HepG2 (cell line): Measurements from ENCODE around the gene SLC23A2. TPM values are rescaled to one million over a fixed set of nuclear protein-coding genes. Genes with fewer than 3 reads are reported as not detected.
A peak's percentile ranks its signal among the peaks of the same experiment; 100 is the strongest.

Experiments used
- ATAC-seq: fragments of 200-7000 bp; cut with Tn5 transposase; 3 replicates; pipeline ENCODE4 v1.9.1; 2020; ENCODE audit warnings: mild to moderate bottlenecking, moderate library complexity
- BruUV-seq: library from RNA; stranded (reverse); fragments of 400-500 nt; replicated peaks from 2 replicates; lab custom pipeline; 2021; lab: Mats Ljungman, UMichigan
- CTCF ChIA-PET: fragments of 300-600 bp; formaldehyde crosslinking; extraction: SDS; loops from one replicate; lab custom pipeline; 2021; ENCODE audit warnings: low total read pairs, inconsistent platforms, low intra/inter-chr PET ratio; lab: Yijun Ruan, JAX
- POLR2A ChIA-PET: fragments of 350-600 bp; sonication (Branson Sonifier 250); formaldehyde crosslinking; loops from one replicate; lab custom pipeline; 2020; ENCODE audit warnings: antibody characterized with exemption, inconsistent platforms; lab: Yijun Ruan, JAX
- DNase-seq: peaks from one replicate; pipeline ENCODE4 v3.0.0-alpha.2; 2015; ENCODE audit warnings: low spot score
- FAIRE-seq: peaks from 3 replicates; lab custom pipeline; 2011; peaks lifted over from hg19 to GRCh38; lab: Jason Lieb, UNC
- H2AFZ ChIP-seq: one replicate; pipeline ENCODE4 v1.6.1; 2011; ENCODE audit warnings: low read length, inconsistent platforms
- H3K27ac ChIP-seq: fragments of 300-600 bp; 3 replicates; pipeline ENCODE4 v1.8.0; 2011; ENCODE audit warnings: mixed run types, mild to moderate bottlenecking, mixed read lengths, low read length, inconsistent platforms; ENCODE audit not compliant: insufficient read depth; ENCODE audit errors: extremely low read length
- H3K27me3 ChIP-seq, 2 experiments: fragments of 200-600 bp in 1 of 2; 2 replicates in 1 of 2; 3 replicates in 1 of 2; pipeline versions ENCODE4 v1.6.0 to v1.8.0; 2011; ENCODE audit warnings: low read length in 2 of 2, mild to moderate bottlenecking in 2 of 2, moderate library complexity in 2 of 2, inconsistent platforms in 1 of 2; ENCODE audit not compliant: insufficient read depth in 2 of 2, control insufficient read depth in 1 of 2
- H3K36me3 ChIP-seq, 2 experiments: fragments of 200-600 bp in 1 of 2; replicated peaks in 1 of 2; 2 replicates in 1 of 2; 3 replicates in 1 of 2; pipeline versions ENCODE4 v1.5.1 to v1.8.0; 2011; ENCODE audit warnings: low read length in 2 of 2, inconsistent platforms in 1 of 2; ENCODE audit not compliant: insufficient read depth in 2 of 2, control insufficient read depth in 1 of 2
- H3K4me1 ChIP-seq: 2 replicates; pipeline ENCODE4 v1.5.1; 2012; ENCODE audit warnings: low read length, inconsistent platforms; ENCODE audit not compliant: insufficient read depth
- H3K4me2 ChIP-seq: 2 replicates; pipeline ENCODE4 v1.6.0; 2011; ENCODE audit warnings: low read depth, low read length, inconsistent platforms
- H3K4me3 ChIP-seq, 3 experiments: fragments of 200-600 bp in 1 of 3; sonication (generic), shearing (Covaris generic) in 1 of 3; replicated peaks in 1 of 3; 2 replicates each; pipeline ENCODE4 v1.5.1; 2011 to 2016; ENCODE audit warnings: low read length in 3 of 3, inconsistent platforms in 2 of 3, low read depth in 2 of 3, mild to moderate bottlenecking in 2 of 3, control low read depth in 1 of 3, mixed read lengths in 1 of 3; ENCODE audit not compliant: insufficient read depth in 1 of 3
- H3K79me2 ChIP-seq: one replicate; pipeline ENCODE4 v1.6.1; 2011; ENCODE audit warnings: low read length, inconsistent platforms; ENCODE audit not compliant: insufficient read depth
- H3K9ac ChIP-seq: 2 replicates; pipeline ENCODE4 v1.6.0; 2011; ENCODE audit warnings: mild to moderate bottlenecking, low read depth, low read length, inconsistent platforms; ENCODE audit not compliant: insufficient read depth
- H3K9me3 ChIP-seq: 2 replicates; pipeline ENCODE4 v1.5.1; 2012; ENCODE audit warnings: mild to moderate bottlenecking, low read length
- H4K20me1 ChIP-seq: 2 replicates; pipeline ENCODE4 v1.6.0; 2011; ENCODE audit warnings: inconsistent platforms, mild to moderate bottlenecking, low read length, moderate library complexity; ENCODE audit not compliant: insufficient read depth
- CTCF ChIP-seq: sonication (generic); formaldehyde crosslinking; IDR thresholded peaks from 2 replicates; pipeline ENCODE4 v1.5.0; 2020; ENCODE audit warnings: mild to moderate bottlenecking, missing genetic modification reagents, moderate library complexity
- HBP1 ChIP-seq: IDR thresholded peaks from 2 replicates; pipeline ENCODE4 v1.6.1; 2016; ENCODE audit warnings: low read depth, control low read depth
- JARID2 ChIP-seq: sonication (generic); formaldehyde crosslinking; IDR thresholded peaks from 2 replicates; pipeline ENCODE4 v1.8.1; 2023; ENCODE audit warnings: missing genetic modification reagents, inconsistent platforms; ENCODE audit not compliant: insufficient replicate concordance
- MED13 ChIP-seq: sonication (generic); formaldehyde crosslinking; IDR thresholded peaks from 2 replicates; pipeline ENCODE4 v1.5.0; 2020; ENCODE audit warnings: missing genetic modification reagents
- SIN3B ChIP-seq: fragments of 150-350 bp; IDR thresholded peaks from 2 replicates; pipeline ENCODE4 v1.6.1; 2014; ENCODE audit warnings: low read length
- SNAPC4 ChIP-seq: sonication (generic); formaldehyde crosslinking; IDR thresholded peaks from 2 replicates; pipeline ENCODE4 v1.4.0; 2020; ENCODE audit warnings: mild to moderate bottlenecking, missing genetic modification reagents
- STAG1 ChIP-seq: sonication (generic); formaldehyde crosslinking; IDR thresholded peaks from 2 replicates; pipeline ENCODE4 v1.4.0; 2020; ENCODE audit warnings: missing genetic modification reagents
- ZNF614 ChIP-seq: IDR thresholded peaks from 2 replicates; pipeline ENCODE4 v1.6.1; 2018; ENCODE audit warnings: missing biosample characterization, missing genetic modification reagents, inconsistent platforms, borderline replicate concordance
- ZNF619 ChIP-seq: sonication (generic); formaldehyde crosslinking; IDR thresholded peaks from 2 replicates; pipeline ENCODE4 v1.4.0; 2020; ENCODE audit warnings: mild to moderate bottlenecking, missing genetic modification reagents
- ZNF841 ChIP-seq: sonication (generic); formaldehyde crosslinking; IDR thresholded peaks from 2 replicates; pipeline ENCODE4 v1.8.1; 2023; ENCODE audit warnings: missing genetic modification reagents, borderline replicate concordance
- WGBS: methylation state at CpG from one replicate; pipeline ENCODE4 v1.1.6; 2017; ENCODE audit warnings: low lambda C conversion rate; 5-methylcytosine and 5-hydroxymethylcytosine counted together
- in situ Hi-C: cut with HindIII; loops from 2 replicates; pipeline ENCODE4 v1.10.0; 2017; ENCODE audit warnings: low pct_unique_long_range_greater_than_20kb; ENCODE audit not compliant: extremely low pct_ligation_motif_present
- intact Hi-C: fragments of 100-400 bp; cut with micrococcal nuclease; formaldehyde crosslinking; loops from one replicate; pipeline ENCODE4 v1.10.0; 2022; ENCODE audit not compliant: unreplicated experiment
- polyA plus RNA-seq, 8 experiments: library from polyadenylated mRNA; depleted of rRNA in 3 of 8; stranded (reverse) in 7 of 8; unstranded in 1 of 8; fragments of >200 nt; fragmentation: Illumina TruSeq in 4 of 8; extraction: Trizol in 4 of 8; gene quantifications; 2 replicates each; pipeline versions ENCODE4 v1.2.1 to v1.2.3, GENCODE V29; 2011 to 2016; ENCODE audit warnings: low read depth in 4 of 8, missing spikeins in 1 of 8, mixed read lengths in 1 of 8; ENCODE audit not compliant: insufficient read depth in 1 of 8
- total RNA-seq, 5 experiments: library from RNA; depleted of rRNA; stranded (reverse); fragments of >200 nt; fragmentation: Illumina TruSeq; extraction: Trizol; gene quantifications; 2 replicates each; pipeline ENCODE4 v1.2.3, GENCODE V29; 2016; ENCODE audit warnings: low read depth in 1 of 5
- TF ChIP-seq, protein P1 (sequence below): sonication (generic); formaldehyde crosslinking; IDR thresholded peaks from 2 replicates; pipeline ENCODE4 v1.5.0; 2020; ENCODE audit warnings: missing genetic modification reagents, mild to moderate bottlenecking, borderline replicate concordance
- TF ChIP-seq, protein P2 (sequence below): IDR thresholded peaks from 2 replicates; pipeline ENCODE4 v1.6.1; 2016; ENCODE audit warnings: mild to moderate bottlenecking, missing biosample characterization, missing genetic modification reagents

The SLC23A2 gene
- total and polyA plus RNA-seq, 2 of the 13 experiments (the other 11 are each of a cell fraction or from before 2014, with no cell fraction given): 42.2 to 51.2 TPM

DNA sequence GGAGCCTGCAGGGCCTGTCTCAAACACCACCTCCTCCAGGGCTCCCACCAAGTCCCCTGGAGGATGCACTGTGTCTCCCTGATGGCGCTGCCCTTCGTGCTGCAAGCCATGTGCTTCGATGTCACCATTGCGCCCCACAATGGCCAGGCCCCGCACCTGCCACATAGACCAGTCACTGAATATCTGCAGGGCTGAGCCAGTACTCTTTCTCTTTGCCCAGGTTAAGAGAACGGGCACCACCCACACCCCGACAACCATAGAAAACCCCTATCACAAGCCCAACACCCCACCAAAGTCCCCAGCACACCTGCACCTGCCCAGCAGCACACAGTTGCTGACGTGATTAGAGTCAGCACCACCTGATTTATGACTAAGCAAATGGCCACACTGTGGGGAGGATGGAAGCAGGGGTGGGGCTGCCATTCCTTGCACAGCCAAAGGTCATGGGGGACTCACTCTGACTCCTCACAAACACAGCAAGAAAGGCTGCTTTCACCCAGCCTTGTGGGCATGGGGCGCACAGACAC, 104.3 kb downstream of the SLC23A2 start:
- DNase-seq: no peak
- no TSS peak for BruUV-seq
- 95% methylated on average over 9 of the region's 9 CpGs for WGBS
- no peak overlapping the region for H3K9ac ChIP-seq
- H3K27ac ChIP-seq: no peak overlapping the region
- no peaks in the 10 kb centered on the region for H3K27me3 ChIP-seq
- no peak overlapping the region for H2AFZ ChIP-seq
- no peaks in the 10 kb centered on the region for H3K9me3 ChIP-seq
- intact Hi-C loops: no loop called here
- peaks cover 15% of the 10 kb centered on the region; the same call in 1 of the 2 replicates for H3K4me1 ChIP-seq
- ChIA-PET CTCF (no interaction called here), POLR2A (no interaction called here)
- no peak overlapping the region for H3K4me3 ChIP-seq
- H3K79me2 ChIP-seq: no peaks in the 10 kb centered on the region
- in situ Hi-C loops: no loop called here
- H3K4me2 ChIP-seq: no peak overlapping the region
- peaks cover 64 to 81% of the 10 kb centered on the region in 2 experiments for H3K36me3 ChIP-seq
- no peaks in the 10 kb centered on the region; the same call in 1 of the 2 replicates for H4K20me1 ChIP-seq
- FAIRE-seq: no peak
- peak; percentile 12 for ATAC-seq
- TF ChIP-seq, protein P1, sequence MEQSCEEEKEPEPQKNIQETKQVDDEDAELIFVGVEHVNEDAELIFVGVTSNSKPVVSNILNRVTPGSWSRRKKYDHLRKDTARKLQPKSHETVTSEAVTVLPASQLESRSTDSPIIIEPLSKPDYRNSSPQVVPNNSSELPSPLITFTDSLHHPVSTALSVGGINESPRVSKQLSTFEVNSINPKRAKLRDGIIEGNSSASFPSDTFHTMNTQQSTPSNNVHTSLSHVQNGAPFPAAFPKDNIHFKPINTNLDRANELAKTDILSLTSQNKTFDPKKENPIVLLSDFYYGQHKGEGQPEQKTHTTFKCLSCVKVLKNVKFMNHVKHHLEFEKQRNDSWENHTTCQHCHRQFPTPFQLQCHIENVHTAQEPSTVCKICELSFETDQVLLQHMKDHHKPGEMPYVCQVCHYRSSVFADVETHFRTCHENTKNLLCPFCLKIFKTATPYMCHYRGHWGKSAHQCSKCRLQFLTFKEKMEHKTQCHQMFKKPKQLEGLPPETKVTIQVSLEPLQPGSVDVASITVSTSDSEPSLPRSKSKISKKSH (CRISPR knock-in tag): 0 out of 2 replicates have a peak, but pooled peaks have one; percentile 24
- TF ChIP-seq SIN3B (no peak), JARID2 (CRISPR knock-in tag) (no peak), ZNF841 (CRISPR knock-in tag) (no peak), SNAPC4 (CRISPR knock-in tag) (no peak), ZNF619 (CRISPR knock-in tag) (no peak), CTCF (peak; percentile 45), MED13 (CRISPR knock-in tag) (no peak), HBP1 (CRISPR knock-in tag) (no peak), ZNF614 (CRISPR knock-in tag) (no peak), STAG1 (CRISPR knock-in tag) (peak; percentile 28; the same call in 1 of the 2 replicates)
- TF ChIP-seq, protein P2, sequence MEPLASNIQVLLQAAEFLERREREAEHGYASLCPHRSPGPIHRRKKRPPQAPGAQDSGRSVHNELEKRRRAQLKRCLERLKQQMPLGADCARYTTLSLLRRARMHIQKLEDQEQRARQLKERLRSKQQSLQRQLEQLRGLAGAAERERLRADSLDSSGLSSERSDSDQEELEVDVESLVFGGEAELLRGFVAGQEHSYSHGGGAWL (CRISPR knock-in tag): no peak
